Measurements from ENCODE around the gene IFI27L1.

IFI27L1 gene, protein sequence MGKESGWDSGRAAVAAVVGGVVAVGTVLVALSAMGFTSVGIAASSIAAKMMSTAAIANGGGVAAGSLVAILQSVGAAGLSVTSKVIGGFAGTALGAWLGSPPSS

GRCh38 chr14:94080621-94081385 is at the start of gene IFI27L1, which contains the start of gene DDX24:
Gene IFI27L1, plus strand, starts transcription at chr14:94081310. Its CDS starts 15,628 bp downstream, at chr14:94096938.
Gene DDX24, minus strand, starts transcription at chr14:94081202. Its CDS starts 1,460 bp downstream, at chr14:94079742.
- DNase-seq (ENCODE audit: low spot score): peak; percentile 98
- in situ Hi-C loops (cut with MboI; ENCODE audit: low sequenced_read_pairs, unreplicated experiment): no loop called here
- no peak for TF ChIP-seq CTCF (IDR thresholded peaks at IDR 0.05; ENCODE audit: borderline replicate concordance, control extremely low read depth, extremely low read depth, insufficient read depth, missing control alignments)

GRCh38 chr14:94031883-94032279 is 49.2 kb upstream of the IFI27L1 start:
- no peak for DNase-seq (ENCODE audit: low spot score)
- no peak for TF ChIP-seq CTCF (IDR thresholded peaks at IDR 0.05; ENCODE audit: borderline replicate concordance, control extremely low read depth, extremely low read depth, insufficient read depth, missing control alignments)
- in situ Hi-C loops (cut with MboI; ENCODE audit: low sequenced_read_pairs, unreplicated experiment): loop anchor here (10.0 kb wide), 1 partner anchor 103 kb away; no protein-coding TSS in a partner anchor

- in situ Hi-C loops (cut with MboI; ENCODE audit: low sequenced_read_pairs, unreplicated experiment): loop anchor here (10.0 kb wide), 1 partner anchor 100 kb away; no protein-coding TSS in a partner anchor
- TF ChIP-seq CTCF (IDR thresholded peaks at IDR 0.05; ENCODE audit: borderline replicate concordance, control extremely low read depth, extremely low read depth, insufficient read depth, missing control alignments): no peak
- DNase-seq (ENCODE audit: low spot score): no peak
These were observed 46.2 kb upstream of the IFI27L1 start for GRCh38 chr14:94034886-94035285.

DNA sequence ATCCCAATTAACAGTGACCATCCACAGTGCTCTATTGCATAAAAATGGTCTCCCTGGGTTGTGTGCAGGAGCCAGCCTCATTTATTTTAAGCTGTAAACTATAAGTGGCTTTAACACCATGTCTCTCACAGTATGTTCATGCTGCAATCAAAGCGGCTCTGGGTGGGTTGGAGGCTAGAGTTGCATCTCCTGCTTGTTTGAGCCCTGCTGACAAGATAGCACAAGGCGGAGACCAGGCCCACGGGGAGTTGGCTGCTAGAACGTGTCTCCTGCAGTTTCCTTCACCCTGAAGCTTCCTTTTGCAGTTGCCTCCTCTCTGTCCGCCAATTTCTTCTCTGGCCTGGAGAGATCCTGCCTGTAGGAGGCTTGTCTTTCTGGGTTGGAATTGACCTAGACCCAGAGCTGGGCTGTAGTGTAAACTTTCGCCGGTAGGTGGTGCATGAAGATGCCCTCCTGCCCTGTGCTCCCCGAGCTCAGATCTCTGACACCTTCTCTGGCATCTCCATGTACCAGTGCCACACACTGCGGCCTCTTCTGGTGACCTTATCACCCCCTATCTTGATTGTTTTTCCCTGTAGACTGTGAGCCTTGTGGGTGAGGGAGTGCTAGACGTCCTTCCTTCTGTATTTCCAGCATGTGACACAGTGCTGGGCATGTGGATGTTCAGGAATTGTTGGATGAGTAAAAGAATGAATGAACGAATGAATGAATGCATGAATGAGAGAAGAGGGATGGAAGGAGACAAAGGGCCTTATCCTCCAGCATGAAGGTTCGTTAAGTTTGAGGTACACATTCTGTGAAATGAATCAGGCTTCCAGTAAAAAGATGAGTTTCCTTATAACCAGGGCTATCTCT is 44.6 kb upstream of the IFI27L1 start:
- peak; percentile 84 for TF ChIP-seq CTCF (IDR thresholded peaks at IDR 0.05; ENCODE audit: borderline replicate concordance, control extremely low read depth, extremely low read depth, insufficient read depth, missing control alignments)
- in situ Hi-C loops (cut with MboI; ENCODE audit: low sequenced_read_pairs, unreplicated experiment): loop anchor here (10.0 kb wide), 1 partner anchor 98 kb away; no protein-coding TSS in a partner anchor
- peak; percentile 83 for DNase-seq (ENCODE audit: low spot score)

GRCh38 chr14:94037954-94038353 is 43.2 kb upstream of the IFI27L1 start:
- in situ Hi-C loops (cut with MboI; ENCODE audit: low sequenced_read_pairs, unreplicated experiment): loop anchor here (10.0 kb wide), 1 partner anchor 97 kb away; no protein-coding TSS in a partner anchor
- no peak for TF ChIP-seq CTCF (IDR thresholded peaks at IDR 0.05; ENCODE audit: borderline replicate concordance, control extremely low read depth, extremely low read depth, insufficient read depth, missing control alignments)
- peak; percentile 10 for DNase-seq (ENCODE audit: low spot score)

DNA sequence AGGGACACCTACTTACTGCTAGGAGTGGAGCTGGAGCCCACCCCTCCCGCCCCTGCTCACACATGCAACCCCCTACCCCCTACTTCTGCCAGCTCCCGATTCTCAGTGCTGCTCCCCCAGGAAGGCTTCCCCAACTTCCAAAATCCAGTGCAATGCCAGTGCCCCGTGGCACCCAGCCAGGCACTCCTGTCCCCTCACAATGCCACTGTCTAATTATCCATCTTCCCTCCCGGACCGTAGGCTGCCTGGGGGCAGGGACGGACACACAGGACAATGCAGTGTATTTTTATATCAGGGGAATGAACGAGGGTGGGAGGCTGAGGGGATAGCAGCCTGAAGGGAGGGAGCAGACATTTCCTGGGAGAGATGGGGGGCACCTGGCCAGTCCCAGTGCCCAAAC is 42.6 kb upstream of the IFI27L1 start:
- in situ Hi-C loops (cut with MboI; ENCODE audit: low sequenced_read_pairs, unreplicated experiment): loop anchor here (10.0 kb wide), 1 partner anchor 96 kb away; no protein-coding TSS in a partner anchor
- TF ChIP-seq CTCF (IDR thresholded peaks at IDR 0.05; ENCODE audit: borderline replicate concordance, control extremely low read depth, extremely low read depth, insufficient read depth, missing control alignments): no peak
- no peak for DNase-seq (ENCODE audit: low spot score)
